K562 (cell line): ENCODE measurements around the gene LPIN2. TPM values are rescaled to one million over a fixed set of nuclear protein-coding genes. Genes with fewer than 3 reads are reported as not detected.

Experiments
- CBX5 ChIP-seq: IDR thresholded peaks from 2 replicates; pipeline ENCODE4 v1.6.1; 2014; ENCODE audit warnings: low read depth, borderline replicate concordance
- CEBPB ChIP-seq: fragments of 450-650 bp; IDR thresholded peaks from 2 replicates; pipeline ENCODE4 v1.6.1; 2016; ENCODE audit warnings: missing genetic modification characterization, missing compliant biosample characterization
- CXXC5 ChIP-seq: fragments of 250-450 bp; sonication (Bioruptor Pico); IDR thresholded peaks from 2 replicates; pipeline ENCODE4 v1.8.0; 2022; ENCODE audit warnings: inconsistent platforms, mild to moderate bottlenecking, moderate library complexity
- DIDO1 ChIP-seq: fragments of 450-650 bp; IDR thresholded peaks from 2 replicates; pipeline ENCODE4 v1.6.1; 2016; ENCODE audit warnings: low read depth, missing biosample characterization, missing genetic modification characterization
- E2F3 ChIP-seq: fragments of 250-450 bp; sonication (Bioruptor Pico); IDR thresholded peaks from 2 replicates; pipeline ENCODE4 v1.4.0; 2020; ENCODE audit warnings: mild to moderate bottlenecking
- FOXK2 ChIP-seq, 2 experiments: fragments of 450-650 bp; IDR thresholded peaks in 1 of 2; conservative IDR thresholded peaks in 1 of 2; 2 replicates each; pipeline ENCODE4 v1.6.1; 2016; ENCODE audit warnings: low read depth in 2 of 2, mild to moderate bottlenecking in 1 of 2
- L3MBTL2 ChIP-seq: fragments of 450-650 bp; IDR thresholded peaks from 2 replicates; pipeline ENCODE4 v1.6.1; 2016; ENCODE audit warnings: mild to moderate bottlenecking, moderate library complexity
- OTX1 ChIP-seq: fragments of 450-650 bp; formaldehyde crosslinking; IDR thresholded peaks from 2 replicates; pipeline ENCODE4 v1.4.0; 2022; ENCODE audit warnings: mild to moderate bottlenecking
- POLR2B ChIP-seq: fragments of 450-650 bp; IDR thresholded peaks from 2 replicates; pipeline ENCODE4 v1.6.1; 2018; ENCODE audit warnings: low read depth; ENCODE audit not compliant: partially characterized antibody
- SMAD1 ChIP-seq: fragments of 150-350 bp; IDR thresholded peaks from 2 replicates; pipeline ENCODE4 v1.6.1; 2014; ENCODE audit warnings: low read length, low read depth; ENCODE audit not compliant: partially characterized antibody
- SREBF2 ChIP-seq: sonication (generic); formaldehyde crosslinking; IDR thresholded peaks from 2 replicates; pipeline ENCODE4 v1.4.0; 2020; ENCODE audit warnings: mild to moderate bottlenecking, missing genetic modification reagents
- TAF1 ChIP-seq: IDR thresholded peaks from 2 replicates; pipeline ENCODE4 v1.6.1; 2011; ENCODE audit warnings: mild to moderate bottlenecking, low read length, moderate library complexity; ENCODE audit not compliant: insufficient read depth, control insufficient read depth, severe bottlenecking; ENCODE audit errors: extremely low read depth
- ZBTB43 ChIP-seq: sonication (generic); formaldehyde crosslinking; IDR thresholded peaks from 2 replicates; pipeline ENCODE4 v1.8.0; 2023; ENCODE audit warnings: mild to moderate bottlenecking, missing genetic modification reagents
- ZNF197 ChIP-seq: fragments of 200-800 bp; sonication (Bioruptor generic); IDR thresholded peaks from 2 replicates; pipeline ENCODE4 v1.6.1; 2016; ENCODE audit warnings: low read depth, missing genetic modification characterization, missing compliant biosample characterization
- ZNF696 ChIP-seq: fragments of 250-450 bp; sonication (Bioruptor Pico); conservative IDR thresholded peaks from 2 replicates; pipeline ENCODE4 v1.4.0; 2020; ENCODE audit warnings: mild to moderate bottlenecking, moderate library complexity
- polyA plus RNA-seq, 8 experiments: library from polyadenylated mRNA; depleted of rRNA in 4 of 8; stranded (reverse) in 5 of 8; unstranded in 3 of 8; fragments of >200 nt; fragmentation: Nextera tagmentation in 2 of 8; fragmentation: Illumina TruSeq in 1 of 8; extraction: Ambion mirVana in 2 of 8; extraction: Trizol in 1 of 8; gene quantifications; 2 replicates each; pipeline versions ENCODE4 v1.2.1 to v1.2.3, GENCODE V29; 2011 to 2014; ENCODE audit warnings: inconsistent platforms in 1 of 8, missing spikeins in 1 of 8
- total RNA-seq, 7 experiments: library from RNA; depleted of rRNA in 6 of 7; stranded (reverse); fragments of >200 nt in 6 of 7; fragmentation: Illumina TruSeq in 2 of 7; extraction: Trizol in 2 of 7; gene quantifications; 2 replicates each; pipeline versions ENCODE4 v1.2.1 to v1.2.3, GENCODE V29; 2011 to 2021; ENCODE audit warnings: low replicate concordance in 1 of 7
- TF ChIP-seq, protein P1 (sequence below): sonication (generic); formaldehyde crosslinking; IDR thresholded peaks from 2 replicates; pipeline ENCODE4 v1.5.0; 2020; ENCODE audit warnings: missing genetic modification reagents
- TF ChIP-seq, protein P2 (sequence below): fragments of 450-650 bp; formaldehyde crosslinking; IDR thresholded peaks from 2 replicates; pipeline ENCODE4 v1.4.0; 2020; ENCODE audit warnings: mild to moderate bottlenecking, moderate library complexity
- TF ChIP-seq, protein P3 (sequence below): fragments of 450-650 bp; IDR thresholded peaks from 2 replicates; pipeline ENCODE4 v1.6.1; 2016
- TF ChIP-seq, protein P4 (sequence below): fragments of 250-450 bp; sonication (Bioruptor Pico); IDR thresholded peaks from 2 replicates; pipeline ENCODE4 v1.8.0; 2021; ENCODE audit warnings: mild to moderate bottlenecking, moderate library complexity
- TF ChIP-seq, protein P5 (sequence below), 2 experiments: fragments of 450-650 bp; IDR thresholded peaks; 2 replicates each; pipeline ENCODE4 v1.6.1; 2016

The LPIN2 gene
- total and polyA plus RNA-seq, 9 of the 15 experiments (the other 6 are each of a cell fraction or from before 2014, with no cell fraction given) = 5.2 to 34.8 (median 24.6) TPM

DNA sequence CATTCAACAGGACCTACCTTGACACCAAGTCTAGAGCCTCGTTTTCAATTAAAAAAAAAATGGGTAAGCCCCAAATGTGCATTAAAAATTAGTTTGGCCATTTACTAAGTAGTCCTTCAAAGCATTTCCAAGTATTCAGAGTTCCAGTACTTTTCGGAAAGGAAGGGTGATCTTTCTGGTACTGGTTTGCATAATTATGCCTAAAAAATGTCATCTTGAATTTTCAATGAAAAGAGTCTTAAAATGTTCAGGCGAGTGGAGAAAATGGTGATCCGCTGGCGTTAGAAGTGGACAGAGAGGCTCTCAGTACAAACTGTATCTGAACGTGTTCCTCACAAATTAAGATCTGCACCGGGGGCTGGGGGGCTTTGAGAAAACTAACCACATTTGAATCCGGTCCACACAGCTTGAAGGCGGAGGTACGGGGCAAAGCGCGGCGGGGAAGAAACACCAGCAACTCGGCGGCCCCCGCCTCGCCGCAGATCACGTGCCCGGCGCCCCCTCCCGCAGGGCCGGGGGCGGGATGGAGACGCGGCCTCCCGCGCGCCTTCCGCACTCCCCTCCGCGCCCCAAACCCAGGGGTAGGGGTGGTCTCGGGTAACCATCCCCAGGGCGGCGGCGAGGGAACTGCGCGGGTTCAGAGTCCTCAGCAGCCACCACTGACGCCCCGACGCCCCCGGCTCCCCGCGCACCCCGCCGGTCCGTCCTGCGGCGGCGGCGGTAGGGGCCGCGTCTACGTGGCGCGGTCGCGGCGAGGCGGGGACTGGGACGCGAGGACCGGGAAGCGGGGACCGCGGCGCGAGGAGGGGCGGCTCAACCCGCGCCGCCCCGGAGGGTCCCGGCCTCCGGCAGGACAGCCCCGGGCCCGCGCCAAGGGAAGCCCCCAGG lies 564 bp downstream of the LPIN2 start (continued):
- peak; percentile 83 for TF ChIP-seq L3MBTL2
- TF ChIP-seq OTX1 (CRISPR knock-in tag) = 0 out of 2 replicates have a peak, but pooled peaks have one; percentile 69
- no peak for TF ChIP-seq ZNF696 (CRISPR knock-in tag)
- TF ChIP-seq DIDO1 = no peak
- TF ChIP-seq, protein P1, sequence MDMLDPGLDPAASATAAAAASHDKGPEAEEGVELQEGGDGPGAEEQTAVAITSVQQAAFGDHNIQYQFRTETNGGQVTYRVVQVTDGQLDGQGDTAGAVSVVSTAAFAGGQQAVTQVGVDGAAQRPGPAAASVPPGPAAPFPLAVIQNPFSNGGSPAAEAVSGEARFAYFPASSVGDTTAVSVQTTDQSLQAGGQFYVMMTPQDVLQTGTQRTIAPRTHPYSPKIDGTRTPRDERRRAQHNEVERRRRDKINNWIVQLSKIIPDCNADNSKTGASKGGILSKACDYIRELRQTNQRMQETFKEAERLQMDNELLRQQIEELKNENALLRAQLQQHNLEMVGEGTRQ = peak; percentile 94
- TF ChIP-seq POLR2B = no peak
- no peak for TF ChIP-seq SMAD1
- TF ChIP-seq, protein P2, sequence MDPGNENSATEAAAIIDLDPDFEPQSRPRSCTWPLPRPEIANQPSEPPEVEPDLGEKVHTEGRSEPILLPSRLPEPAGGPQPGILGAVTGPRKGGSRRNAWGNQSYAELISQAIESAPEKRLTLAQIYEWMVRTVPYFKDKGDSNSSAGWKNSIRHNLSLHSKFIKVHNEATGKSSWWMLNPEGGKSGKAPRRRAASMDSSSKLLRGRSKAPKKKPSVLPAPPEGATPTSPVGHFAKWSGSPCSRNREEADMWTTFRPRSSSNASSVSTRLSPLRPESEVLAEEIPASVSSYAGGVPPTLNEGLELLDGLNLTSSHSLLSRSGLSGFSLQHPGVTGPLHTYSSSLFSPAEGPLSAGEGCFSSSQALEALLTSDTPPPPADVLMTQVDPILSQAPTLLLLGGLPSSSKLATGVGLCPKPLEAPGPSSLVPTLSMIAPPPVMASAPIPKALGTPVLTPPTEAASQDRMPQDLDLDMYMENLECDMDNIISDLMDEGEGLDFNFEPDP (CRISPR knock-in tag) = no peak
- TF ChIP-seq ZBTB43 = no peak
- peak; percentile 92 for TF ChIP-seq CXXC5 (CRISPR knock-in tag)
- TF ChIP-seq SREBF2 (CRISPR knock-in tag) = no peak
- TF ChIP-seq, protein P3, sequence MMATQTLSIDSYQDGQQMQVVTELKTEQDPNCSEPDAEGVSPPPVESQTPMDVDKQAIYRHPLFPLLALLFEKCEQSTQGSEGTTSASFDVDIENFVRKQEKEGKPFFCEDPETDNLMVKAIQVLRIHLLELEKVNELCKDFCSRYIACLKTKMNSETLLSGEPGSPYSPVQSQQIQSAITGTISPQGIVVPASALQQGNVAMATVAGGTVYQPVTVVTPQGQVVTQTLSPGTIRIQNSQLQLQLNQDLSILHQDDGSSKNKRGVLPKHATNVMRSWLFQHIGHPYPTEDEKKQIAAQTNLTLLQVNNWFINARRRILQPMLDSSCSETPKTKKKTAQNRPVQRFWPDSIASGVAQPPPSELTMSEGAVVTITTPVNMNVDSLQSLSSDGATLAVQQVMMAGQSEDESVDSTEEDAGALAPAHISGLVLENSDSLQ = no peak
- no peak for TF ChIP-seq CEBPB
- TF ChIP-seq ZNF197 = no peak
- TF ChIP-seq, protein P4, sequence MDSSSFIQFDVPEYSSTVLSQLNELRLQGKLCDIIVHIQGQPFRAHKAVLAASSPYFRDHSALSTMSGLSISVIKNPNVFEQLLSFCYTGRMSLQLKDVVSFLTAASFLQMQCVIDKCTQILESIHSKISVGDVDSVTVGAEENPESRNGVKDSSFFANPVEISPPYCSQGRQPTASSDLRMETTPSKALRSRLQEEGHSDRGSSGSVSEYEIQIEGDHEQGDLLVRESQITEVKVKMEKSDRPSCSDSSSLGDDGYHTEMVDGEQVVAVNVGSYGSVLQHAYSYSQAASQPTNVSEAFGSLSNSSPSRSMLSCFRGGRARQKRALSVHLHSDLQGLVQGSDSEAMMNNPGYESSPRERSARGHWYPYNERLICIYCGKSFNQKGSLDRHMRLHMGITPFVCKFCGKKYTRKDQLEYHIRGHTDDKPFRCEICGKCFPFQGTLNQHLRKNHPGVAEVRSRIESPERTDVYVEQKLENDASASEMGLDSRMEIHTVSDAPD (CRISPR knock-in tag) = no peak
- TF ChIP-seq CBX5 = no peak
- TF ChIP-seq TAF1 = no peak
- TF ChIP-seq, protein P5, sequence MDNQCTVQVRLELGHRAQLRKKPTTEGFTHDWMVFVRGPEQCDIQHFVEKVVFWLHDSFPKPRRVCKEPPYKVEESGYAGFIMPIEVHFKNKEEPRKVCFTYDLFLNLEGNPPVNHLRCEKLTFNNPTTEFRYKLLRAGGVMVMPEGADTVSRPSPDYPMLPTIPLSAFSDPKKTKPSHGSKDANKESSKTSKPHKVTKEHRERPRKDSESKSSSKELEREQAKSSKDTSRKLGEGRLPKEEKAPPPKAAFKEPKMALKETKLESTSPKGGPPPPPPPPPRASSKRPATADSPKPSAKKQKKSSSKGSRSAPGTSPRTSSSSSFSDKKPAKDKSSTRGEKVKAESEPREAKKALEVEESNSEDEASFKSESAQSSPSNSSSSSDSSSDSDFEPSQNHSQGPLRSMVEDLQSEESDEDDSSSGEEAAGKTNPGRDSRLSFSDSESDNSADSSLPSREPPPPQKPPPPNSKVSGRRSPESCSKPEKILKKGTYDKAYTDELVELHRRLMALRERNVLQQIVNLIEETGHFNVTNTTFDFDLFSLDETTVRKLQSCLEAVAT (IDR thresholded peaks at IDR 0.05) = peak; percentile 48 to 49; a peak in 1 of 4 replicates
- TF ChIP-seq E2F3 (CRISPR knock-in tag) = no peak
- peak in 1 of 2 experiments; percentile 38; a peak in 1 of 4 replicates for TF ChIP-seq FOXK2 (conservative IDR thresholded peaks at IDR 0.05 in 1 of 2, IDR thresholded peaks at IDR 0.05 in 1 of 2; ENCODE audit: low read depth in 2 of 2)
